GM21825 (cell line): Measurements from ENCODE around the gene ZNF426.

Source experiments
- ATAC-seq: cut with Tn5 transposase; IDR thresholded peaks from one replicate; pipeline ENCODE4 v1.9.1; 2021; ENCODE audit warnings: mild to moderate bottlenecking, moderate library complexity; ENCODE audit not compliant: unreplicated experiment

Gene ZNF426

GRCh38 chr19:9498183-9498902 lies 40.1 kb downstream of the ZNF426 start, which contains the start of gene ZNF560:
TSS of gene ZNF560 (minus strand) at chr19:9498616. CDS start at chr19:9475313, 23,303 bp downstream.
- no peak for ATAC-seq

- ATAC-seq = no peak
Observed at GRCh38 chr19:9494096-9494495, 44.3 kb downstream of the ZNF426 start.

GRCh38 chr19:9487016-9487415 lies 51.4 kb downstream of the ZNF426 start:
- no peak for ATAC-seq

- no peak for ATAC-seq
Observed at GRCh38 chr19:9485140-9485539, 53.3 kb downstream of the ZNF426 start.

GRCh38 chr19:9474975-9475374 lies 63.5 kb downstream of the ZNF426 start:
- ATAC-seq = no peak
